ENCODE data around the gene PARD3B. TPM values are rescaled to one million over a fixed set of nuclear protein-coding genes. Genes with fewer than 3 reads are reported as not detected.

PARD3B gene
- total RNA-seq, 1 donor from 2014 or later, result 9.3 TPM

GRCh38 chr2:205656941-205657340 lies 1111.7 kb downstream of the PARD3B start:
- ATAC-seq (no peak), DNase-seq (ENCODE audit: low spot score) (no peak)

- ATAC-seq (no peak), DNase-seq (ENCODE audit: low spot score) (no peak)
Observed at GRCh38 chr2:205657579-205657978, 1112.3 kb downstream of the PARD3B start.

- DNase-seq (ENCODE audit: low spot score) (no peak), ATAC-seq (no peak)
Observed at GRCh38 chr2:205658068-205658467, 1112.8 kb downstream of the PARD3B start.

GRCh38 chr2:205658572-205658971 lies 1113.3 kb downstream of the PARD3B start:
- no peak for ATAC-seq
- no peak for DNase-seq (ENCODE audit: low spot score)

GRCh38 chr2:205659922-205660321 lies 1114.6 kb downstream of the PARD3B start:
- ATAC-seq (no peak), DNase-seq (ENCODE audit: low spot score) (no peak)

GRCh38 chr2:205660521-205661124 lies 1115.3 kb downstream of the PARD3B start:
- ATAC-seq (no peak), DNase-seq (ENCODE audit: low spot score) (no peak)

- DNase-seq (ENCODE audit: low spot score) (no peak), ATAC-seq (no peak)
Observed at GRCh38 chr2:205661281-205661680, 1116.0 kb downstream of the PARD3B start.

GRCh38 chr2:205662206-205662965 lies 1117.1 kb downstream of the PARD3B start:
- DNase-seq (ENCODE audit: low spot score) (no peak), ATAC-seq (no peak)

GRCh38 chr2:205665791-205666190 lies 1120.5 kb downstream of the PARD3B start:
- DNase-seq (ENCODE audit: low spot score) (no peak), ATAC-seq (no peak)

Data from left lobe of liver (tissue), 2 donors.